Stimulated activated naive CD8-positive, alpha-beta T cell treated with anti-CD3 and anti-CD28 coated beads, Interleukin-15, Interleukin-2, amounts not matched to agents 100 U/mL and 50 U/mL, for 24 hours (primary cell): ENCODE data around the gene KBTBD3.

Experiments
- ATAC-seq: fragments of 150-1000 bp; cut with Tn5 transposase; one replicate; pipeline ENCODE4 v1.10.0; 2021
- DNase-seq: peaks from one replicate; pipeline ENCODE4 v3.0.0; 2021

Gene KBTBD3, protein sequence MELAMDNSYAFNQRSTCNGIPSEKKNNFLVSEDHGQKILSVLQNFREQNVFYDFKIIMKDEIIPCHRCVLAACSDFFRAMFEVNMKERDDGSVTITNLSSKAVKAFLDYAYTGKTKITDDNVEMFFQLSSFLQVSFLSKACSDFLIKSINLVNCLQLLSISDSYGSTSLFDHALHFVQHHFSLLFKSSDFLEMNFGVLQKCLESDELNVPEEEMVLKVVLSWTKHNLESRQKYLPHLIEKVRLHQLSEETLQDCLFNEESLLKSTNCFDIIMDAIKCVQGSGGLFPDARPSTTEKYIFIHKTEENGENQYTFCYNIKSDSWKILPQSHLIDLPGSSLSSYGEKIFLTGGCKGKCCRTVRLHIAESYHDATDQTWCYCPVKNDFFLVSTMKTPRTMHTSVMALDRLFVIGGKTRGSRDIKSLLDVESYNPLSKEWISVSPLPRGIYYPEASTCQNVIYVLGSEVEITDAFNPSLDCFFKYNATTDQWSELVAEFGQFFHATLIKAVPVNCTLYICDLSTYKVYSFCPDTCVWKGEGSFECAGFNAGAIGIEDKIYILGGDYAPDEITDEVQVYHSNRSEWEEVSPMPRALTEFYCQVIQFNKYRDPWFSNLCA

DNA sequence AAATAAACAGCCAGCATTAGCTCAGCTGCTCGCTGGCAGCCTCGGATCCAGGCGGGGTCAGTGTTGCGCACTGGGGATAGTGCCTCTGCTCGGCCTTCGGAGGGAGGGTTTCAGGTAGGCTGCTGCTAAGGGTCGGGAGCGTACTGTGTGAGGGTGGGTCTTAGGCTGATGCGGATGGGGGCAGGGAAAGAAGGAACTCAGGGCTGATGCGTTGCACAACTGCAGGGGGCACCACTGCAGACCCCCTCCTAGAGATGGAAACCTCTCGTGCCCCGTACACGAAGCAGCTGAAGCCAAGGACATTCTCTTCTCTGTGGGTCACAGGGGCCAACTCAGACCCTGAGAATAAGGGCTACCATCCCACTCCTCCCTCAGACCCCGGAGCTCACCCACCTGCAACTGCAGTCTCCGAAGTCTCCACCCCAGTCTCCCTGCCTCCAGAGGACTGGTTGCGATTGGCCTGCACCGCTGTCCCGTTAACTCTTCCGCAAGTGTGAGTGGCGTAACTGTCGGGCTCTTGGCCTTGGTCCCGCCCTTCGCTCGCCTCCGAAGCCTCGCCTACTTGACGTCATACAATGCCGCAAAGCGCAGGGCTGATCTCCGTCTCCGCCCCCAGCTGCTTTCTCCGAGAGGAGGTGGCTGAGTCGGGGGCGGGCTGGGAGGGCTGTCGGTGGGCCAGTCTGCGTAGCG, at the start of gene KBTBD3:
KBTBD3 (minus strand) TSS at position 429 of the 690 bp plus-strand sequence. CDS start 18,250 bp downstream, outside the sequence.
- peak; percentile 98 for ATAC-seq

GRCh38 chr11:106121570-106122320, 44.6 kb upstream of the KBTBD3 start:
- DNase-seq, result no peak
- no peak for ATAC-seq

More for the DNA sequence above, at the start of gene KBTBD3:
- DNase-seq, result peak; percentile 97

DNA sequence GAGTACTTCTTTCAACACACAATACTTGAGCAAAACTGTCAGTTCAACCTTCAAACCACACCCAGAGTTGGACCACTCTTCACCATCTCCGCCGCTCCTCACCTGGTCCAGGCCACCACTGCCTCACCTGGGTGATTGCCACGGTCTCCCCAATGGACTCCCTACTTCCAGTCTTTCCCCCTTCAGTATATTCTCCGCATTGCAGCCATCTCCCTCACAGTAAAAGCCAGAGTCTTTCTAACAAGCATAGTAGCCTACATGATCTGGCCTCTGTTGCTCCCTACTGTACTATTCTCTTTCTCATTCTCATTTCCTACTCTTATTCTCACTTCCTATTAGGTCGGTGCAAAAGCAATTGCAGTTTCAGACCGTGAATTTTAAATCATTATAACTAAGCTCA, 28.8 kb upstream of the KBTBD3 start:
- no peak for DNase-seq
- ATAC-seq, result no peak

- no peak for ATAC-seq
- DNase-seq, result no peak
Measured at GRCh38 chr11:106101819-106102218, 24.7 kb upstream of the KBTBD3 start.

DNA sequence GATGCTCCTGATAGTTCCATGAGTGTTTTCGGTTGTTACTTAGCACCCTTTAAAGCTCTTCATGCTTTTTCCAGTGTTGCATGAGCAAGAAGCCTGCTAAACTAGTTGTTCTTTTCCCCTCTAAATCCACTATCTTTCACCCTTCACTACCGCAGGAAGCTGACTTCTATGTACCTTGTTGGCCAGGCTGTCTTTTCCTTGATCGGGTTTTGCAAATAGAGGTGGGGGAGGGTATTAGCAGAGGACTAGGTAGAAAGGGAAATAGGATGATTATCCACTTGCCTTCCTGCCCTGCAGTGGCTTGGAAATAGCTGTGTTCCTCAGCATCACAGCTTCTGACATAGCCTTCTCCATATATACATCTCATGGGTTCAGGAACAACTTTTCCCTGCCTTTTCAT, 24.2 kb upstream of the KBTBD3 start:
- no peak for DNase-seq
- ATAC-seq, result no peak

DNA sequence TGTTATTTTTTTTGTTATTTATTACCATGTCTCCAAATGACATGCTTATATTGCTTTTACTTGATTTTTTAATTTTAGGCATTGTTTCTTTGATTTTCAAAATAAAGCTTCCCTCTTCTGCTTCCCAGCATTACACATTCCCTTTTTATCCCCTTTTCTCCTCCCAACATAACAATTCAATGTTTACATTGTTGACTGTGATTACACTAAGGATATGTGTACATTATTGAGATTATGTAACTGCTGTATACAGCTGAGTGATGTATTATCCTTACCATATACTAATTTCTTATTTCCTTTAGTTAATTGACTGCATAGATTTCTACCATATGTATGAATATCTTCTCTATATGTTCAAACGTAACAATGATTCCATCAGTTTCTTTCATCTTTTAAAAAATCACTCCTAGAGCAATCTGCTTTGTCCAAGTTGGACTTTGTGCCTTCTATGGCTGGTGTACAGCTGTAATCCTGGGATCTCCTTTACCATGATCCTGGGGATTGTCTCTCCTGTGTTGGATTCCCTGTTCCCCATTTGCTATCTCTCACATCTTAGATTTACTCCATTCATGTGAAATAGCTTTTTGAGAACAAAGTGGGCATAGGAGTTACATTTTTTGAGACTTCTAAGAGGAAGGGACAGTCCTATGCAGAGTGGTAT, 21.9 kb upstream of the KBTBD3 start:
- ATAC-seq, result no peak
- no peak for DNase-seq

- ATAC-seq, result no peak
- no peak for DNase-seq
Measured at GRCh38 chr11:106092446-106092845, 15.3 kb upstream of the KBTBD3 start.

- ATAC-seq (peak; percentile 97), DNase-seq (no peak)
Measured at GRCh38 chr11:106091480-106092123, 14.5 kb upstream of the KBTBD3 start.

DNA sequence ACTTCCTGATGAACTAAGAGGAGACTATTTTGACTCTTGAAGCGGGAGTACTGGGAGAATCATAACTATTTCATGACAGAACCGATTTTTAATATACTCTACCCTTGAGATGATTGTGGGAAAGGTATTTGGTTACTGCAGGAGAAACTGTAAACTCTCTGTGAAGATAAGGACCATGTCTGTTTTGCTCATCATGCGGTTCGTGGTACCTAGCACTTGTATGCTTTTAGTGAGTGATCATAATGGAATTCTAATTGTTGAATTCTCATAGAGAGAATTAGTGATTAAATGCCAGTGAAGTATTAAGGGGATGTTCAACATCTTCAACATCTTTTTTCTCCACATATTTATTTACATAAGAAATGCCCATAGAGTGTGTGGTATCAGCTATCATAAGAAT, 11.7 kb upstream of the KBTBD3 start:
- DNase-seq (no peak), ATAC-seq (no peak)

DNA sequence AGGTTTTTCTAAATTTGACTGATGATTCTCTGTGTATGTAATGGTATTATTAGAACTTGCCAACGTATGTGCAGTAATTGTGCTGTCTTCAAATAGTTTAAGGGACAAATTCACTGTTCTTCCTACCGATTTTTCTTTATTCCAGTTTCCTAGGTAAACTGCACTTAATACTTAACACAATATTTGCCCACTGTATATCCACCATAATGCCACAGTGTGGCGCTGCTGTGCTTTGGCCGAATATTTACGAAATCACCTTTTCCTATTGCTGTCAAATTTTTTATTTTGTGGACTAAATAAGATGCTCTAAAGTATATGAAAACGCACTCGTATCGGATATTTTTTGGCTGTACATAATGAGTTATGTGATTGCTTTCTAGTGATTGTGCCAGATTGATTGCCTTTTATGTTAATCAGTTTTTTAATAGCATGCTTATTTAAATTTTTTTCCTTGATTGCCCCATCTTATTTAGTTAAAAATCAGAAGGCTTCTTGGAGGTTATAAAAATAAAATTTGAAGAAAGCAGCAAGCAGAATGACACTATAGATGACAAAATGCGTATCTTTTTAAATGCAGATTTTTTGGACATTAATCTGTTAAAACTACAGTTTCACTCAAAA, 10.8 kb upstream of the KBTBD3 start:
- DNase-seq (peak; percentile 37), ATAC-seq (peak; percentile 52)

- DNase-seq (no peak), ATAC-seq (no peak)
Measured at GRCh38 chr11:106086850-106087249, 9.7 kb upstream of the KBTBD3 start.

GRCh38 chr11:106086135-106086534, 9.0 kb upstream of the KBTBD3 start:
- no peak for DNase-seq
- ATAC-seq, result no peak

DNA sequence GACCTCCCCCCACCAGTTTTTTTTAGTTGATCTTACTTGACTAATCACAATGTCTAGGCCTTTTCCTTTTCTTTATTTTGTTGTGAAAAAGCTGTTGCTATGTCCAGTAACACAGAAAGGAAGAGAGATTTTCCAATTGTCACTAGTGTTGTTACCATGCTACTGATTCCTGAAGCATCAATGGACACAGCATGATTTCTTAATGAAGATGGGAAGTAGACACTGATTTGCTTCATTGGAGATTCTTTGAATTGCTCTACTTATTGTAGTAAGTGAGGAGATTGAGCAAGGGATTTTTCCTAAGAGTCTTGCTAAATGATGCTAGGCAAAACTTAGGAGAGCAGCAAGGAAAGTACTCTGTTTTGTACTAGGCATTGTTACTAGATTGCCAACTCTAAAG, 4.9 kb upstream of the KBTBD3 start:
- ATAC-seq (no peak), DNase-seq (no peak)

- DNase-seq, result no peak
Measured at GRCh38 chr11:106077609-106078455, 685 bp upstream of the KBTBD3 start, which contains the start of gene AASDHPPT. TSS of gene AASDHPPT (plus strand) at chr11:106077662. CDS start at chr11:106077711, 49 bp downstream.

GRCh38 chr11:106076171-106076918, 802 bp downstream of the KBTBD3 start:
- peak; percentile 9 for DNase-seq
- ATAC-seq, result no peak

More at GRCh38 chr11:106077609-106078455, 685 bp upstream of the KBTBD3 start, which contains the start of gene AASDHPPT:
- peak; percentile 15 for ATAC-seq

DNA sequence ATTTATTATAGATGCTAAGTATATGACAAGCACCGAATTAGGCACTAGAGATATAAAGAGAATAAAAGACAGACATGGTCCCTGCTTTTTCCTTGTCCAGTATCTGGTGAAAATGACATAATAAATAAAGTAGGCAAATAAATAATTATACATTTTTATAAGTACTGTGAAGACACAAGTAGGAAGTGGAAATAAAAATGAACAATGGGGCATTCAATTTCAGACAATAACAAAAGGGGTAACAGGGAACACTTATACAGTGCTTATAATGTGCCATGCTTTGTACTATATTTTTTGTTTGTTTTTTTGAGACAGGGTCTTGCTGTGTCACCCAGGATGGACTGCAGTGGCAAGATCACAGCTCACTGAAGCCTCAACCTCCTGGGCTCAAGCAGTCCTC, 4.3 kb downstream of the KBTBD3 start:
- DNase-seq (no peak), ATAC-seq (no peak)

- DNase-seq, result no peak
- no peak for ATAC-seq
Measured at GRCh38 chr11:106070606-106071005, 6.5 kb downstream of the KBTBD3 start.

DNA sequence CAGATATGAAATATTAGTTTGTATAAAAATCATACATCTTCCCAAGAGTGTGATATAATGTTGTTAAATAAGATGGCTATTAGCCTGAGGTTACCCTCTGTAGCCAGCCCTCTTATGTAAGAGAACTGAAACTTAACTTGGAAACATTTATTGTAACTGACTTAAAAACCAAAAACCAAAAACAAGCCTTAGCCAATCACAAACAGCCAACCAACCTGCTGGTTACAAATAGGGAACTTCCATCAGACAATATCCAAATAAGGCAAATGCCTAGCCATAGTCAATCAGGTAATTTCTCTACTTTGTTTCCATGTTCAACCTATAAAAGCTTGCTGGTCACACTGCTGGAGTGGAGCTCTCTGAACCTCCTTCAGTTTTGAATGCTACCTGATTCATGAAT, 14.1 kb downstream of the KBTBD3 start:
- DNase-seq (no peak), ATAC-seq (peak; percentile 49)
